Trophoblast cell (in vitro differentiated cells and primary cell): ENCODE data around the gene CEP41.

Experiments
- DNase-seq, 2 donors: peaks; one replicate each; pipeline ENCODE4 v3.0.0-alpha.2; 2016
- H2AFZ ChIP-seq: 2 replicates; pipeline ENCODE4 v1.6.1; 2013; ENCODE audit warnings: low read length, moderate library complexity, mild to moderate bottlenecking; ENCODE audit not compliant: insufficient read depth, poor library complexity
- H2AK5ac ChIP-seq: 2 replicates; pipeline ENCODE4 v1.6.1; 2013; ENCODE audit warnings: mild to moderate bottlenecking, low read length
- H2BK120ac ChIP-seq: 2 replicates; pipeline ENCODE4 v1.6.1; 2013; ENCODE audit warnings: low read length, mild to moderate bottlenecking, moderate library complexity; ENCODE audit not compliant: insufficient read depth, poor library complexity
- H2BK12ac ChIP-seq: 2 replicates; pipeline ENCODE4 v1.6.1; 2013; ENCODE audit warnings: mild to moderate bottlenecking, low read length, moderate library complexity
- H2BK5ac ChIP-seq: 2 replicates; pipeline ENCODE4 v1.6.1; 2013; ENCODE audit warnings: low read length, low read depth, moderate library complexity, mild to moderate bottlenecking; ENCODE audit not compliant: poor library complexity
- H3K14ac ChIP-seq: 2 replicates; pipeline ENCODE4 v1.6.1; 2013; ENCODE audit warnings: mild to moderate bottlenecking, low read length
- H3K18ac ChIP-seq: 2 replicates; pipeline ENCODE4 v1.6.1; 2013; ENCODE audit warnings: mild to moderate bottlenecking, low read length
- H3K23ac ChIP-seq: 2 replicates; pipeline ENCODE4 v1.6.1; 2013; ENCODE audit warnings: low read length
- H3K27ac ChIP-seq: 2 replicates; pipeline ENCODE4 v1.5.1; 2013; ENCODE audit warnings: low read depth, mild to moderate bottlenecking, inconsistent platforms, low read length, moderate library complexity
- H3K27me3 ChIP-seq: 2 replicates; pipeline ENCODE4 v1.6.1; 2013; ENCODE audit warnings: inconsistent platforms, mild to moderate bottlenecking, low read length, moderate library complexity; ENCODE audit not compliant: insufficient read depth
- H3K36me3 ChIP-seq, 2 experiments: 1 replicate in 1 of 2; 2 replicates in 1 of 2; pipeline ENCODE4 v1.6.1; 2013; ENCODE audit warnings: low read length in 2 of 2, mild to moderate bottlenecking in 2 of 2, moderate library complexity in 1 of 2; ENCODE audit not compliant: insufficient read depth in 2 of 2, control insufficient read depth in 1 of 2
- H3K4ac ChIP-seq: 2 replicates; pipeline ENCODE4 v1.6.1; 2013; ENCODE audit warnings: low read depth, mild to moderate bottlenecking, low read length, moderate library complexity
- H3K4me1 ChIP-seq, 2 experiments: 1 replicate in 1 of 2; 2 replicates in 1 of 2; pipeline ENCODE4 v1.6.1; 2013; ENCODE audit warnings: low read length in 2 of 2, mild to moderate bottlenecking in 2 of 2, moderate library complexity in 1 of 2; ENCODE audit not compliant: insufficient read depth in 2 of 2, control insufficient read depth in 1 of 2
- H3K4me2 ChIP-seq: 2 replicates; pipeline ENCODE4 v1.6.1; 2013; ENCODE audit warnings: inconsistent platforms, mild to moderate bottlenecking, low read length, moderate library complexity
- H3K4me3 ChIP-seq: 2 replicates; pipeline ENCODE4 v1.5.1; 2013; ENCODE audit warnings: mild to moderate bottlenecking, low read depth, low read length, inconsistent platforms
- H3K79me1 ChIP-seq: one replicate; pipeline ENCODE4 v1.6.1; 2013; ENCODE audit warnings: low read length
- H3K79me2 ChIP-seq: 2 replicates; pipeline ENCODE4 v1.6.1; 2013; ENCODE audit warnings: low read length, mild to moderate bottlenecking; ENCODE audit not compliant: control insufficient read depth, insufficient read depth, poor library complexity
- H3K9ac ChIP-seq: 2 replicates; pipeline ENCODE4 v1.6.1; 2013; ENCODE audit warnings: mild to moderate bottlenecking, low read length
- H3K9me3 ChIP-seq: 2 replicates; pipeline ENCODE4 v1.6.1; 2013; ENCODE audit warnings: low read depth, mild to moderate bottlenecking, control low read depth, inconsistent platforms, low read length; ENCODE audit not compliant: insufficient read depth
- H4K12ac ChIP-seq: 2 replicates; pipeline ENCODE4 v1.6.1; 2013; ENCODE audit warnings: low read depth, mild to moderate bottlenecking, low read length, moderate library complexity
- H4K8ac ChIP-seq: 2 replicates; pipeline ENCODE4 v1.6.1; 2013; ENCODE audit warnings: low read depth, mild to moderate bottlenecking, low read length, moderate library complexity
- H4K91ac ChIP-seq: one replicate; pipeline ENCODE4 v1.6.1; 2013; ENCODE audit warnings: low read depth, mild to moderate bottlenecking, low read length, moderate library complexity
- WGBS: extraction: QIAGEN DNeasy Blood & Tissue Kit; methylation state at CpG from one replicate; pipeline ENCODE4 v1.1.7; 2013; ENCODE audit warnings: missing lambda C conversion rate; ENCODE audit not compliant: insufficient read length, insufficient coverage; ENCODE audit errors: extremely low coverage; 5-methylcytosine and 5-hydroxymethylcytosine counted together

CEP41 gene

DNA sequence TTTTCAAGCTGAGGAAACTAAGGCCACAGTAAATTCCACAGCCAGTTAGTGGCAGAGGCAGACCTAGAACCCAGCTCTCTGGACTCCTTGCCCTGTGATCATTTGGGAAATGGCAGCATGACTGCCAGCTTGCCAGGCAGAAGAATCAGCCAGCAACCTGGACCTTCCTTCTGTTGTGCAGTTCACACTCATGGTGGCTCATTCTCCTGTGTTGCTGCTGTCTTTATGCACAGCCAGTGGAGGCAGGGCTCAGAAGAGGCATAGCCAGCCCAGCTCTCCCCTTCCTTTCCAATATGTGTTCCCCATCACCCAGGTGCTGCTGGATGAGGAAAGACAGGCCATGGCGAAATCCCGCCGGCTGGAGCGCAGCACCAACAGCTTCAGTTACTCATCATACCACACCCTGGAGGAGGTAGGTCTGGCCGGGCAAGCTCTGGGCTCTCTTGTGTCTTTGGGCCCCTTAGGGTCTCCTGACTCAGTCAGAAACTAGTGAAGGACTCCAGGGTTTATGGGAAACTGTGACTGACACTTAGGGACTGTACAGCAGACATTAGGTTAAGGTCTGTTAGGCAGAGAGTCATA, 81.4 kb downstream of the CEP41 start:
- no peak overlapping the region for H4K12ac ChIP-seq
- H3K4me3 ChIP-seq = no peak overlapping the region
- H3K36me3 ChIP-seq = no peaks in the 10 kb centered on the region
- H3K4me1 ChIP-seq = peaks cover 27 to 31% of the 10 kb centered on the region in 2 experiments
- no peak overlapping the region for H2BK5ac ChIP-seq
- no CpG with 5 or more reads among the region's 5 CpGs for WGBS
- H3K27ac ChIP-seq = no peak overlapping the region
- H2AK5ac ChIP-seq = peak overlapping the region; percentile 22
- no peak overlapping the region for H3K4me2 ChIP-seq
- H4K8ac ChIP-seq = no peak overlapping the region
- peak overlapping the region; percentile 78 for H2BK12ac ChIP-seq
- H3K4ac ChIP-seq = no peak overlapping the region
- H3K27me3 ChIP-seq = no peaks in the 10 kb centered on the region
- H3K23ac ChIP-seq = no peak overlapping the region
- no peak overlapping the region for H2AFZ ChIP-seq
- peaks cover 8% of the 10 kb centered on the region for H3K79me2 ChIP-seq
- H3K9me3 ChIP-seq = peaks cover 13% of the 10 kb centered on the region
- peak overlapping the region; percentile 3 for H3K18ac ChIP-seq
- DNase-seq = peak; percentile 71 to 80
- no peak overlapping the region for H3K14ac ChIP-seq
- peak overlapping the region; percentile 35 for H2BK120ac ChIP-seq
- peaks cover 41% of the 10 kb centered on the region for H3K79me1 ChIP-seq
- H3K9ac ChIP-seq = no peak overlapping the region
- H4K91ac ChIP-seq = peak overlapping the region; percentile 29

DNA sequence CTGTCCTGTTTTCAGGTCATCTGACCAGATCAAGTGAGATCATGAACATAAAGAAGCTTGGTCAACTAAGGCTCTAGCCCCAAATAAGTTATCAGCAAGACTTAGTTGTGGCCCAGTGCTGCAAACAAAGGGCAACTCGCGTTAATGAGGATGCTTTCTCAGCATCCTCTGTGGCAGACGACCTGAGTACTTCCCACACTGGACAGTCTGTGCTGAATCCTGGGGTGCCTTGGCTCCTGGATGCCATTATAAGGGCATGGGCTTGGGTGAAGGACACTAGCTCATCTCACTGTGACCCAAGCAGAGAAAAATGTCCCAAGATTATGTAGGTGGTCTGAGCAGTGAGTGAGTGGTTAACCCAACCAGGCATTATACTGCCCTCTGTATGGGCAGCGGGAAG, 82.3 kb downstream of the CEP41 start:
- Histone ChIP-seq H2BK120ac (peak overlapping the region; percentile 61), H2AK5ac (peak overlapping the region; percentile 88), H4K8ac (no peak overlapping the region), H3K9ac (no peak overlapping the region), H3K4ac (no peak overlapping the region), H3K18ac (peak overlapping the region; percentile 25), H3K14ac (peak overlapping the region; percentile 45), H3K23ac (no peak overlapping the region), H3K4me3 (no peak overlapping the region), H3K27me3 (no peaks in the 10 kb centered on the region), H3K79me1 (peaks cover 44% of the 10 kb centered on the region), H3K36me3 (no peaks in the 10 kb centered on the region), H3K4me2 (no peak overlapping the region), H3K9me3 (peaks cover 13% of the 10 kb centered on the region), H4K91ac (peak overlapping the region; percentile 72), H3K4me1 (peaks cover 28% of the 10 kb centered on the region in 2 experiments), H3K79me2 (peaks cover 8% of the 10 kb centered on the region), H4K12ac (no peak overlapping the region), H2BK12ac (peak overlapping the region; percentile 86), H2AFZ (no peak overlapping the region), H2BK5ac (no peak overlapping the region), H3K27ac (no peak overlapping the region)
- no CpG with 5 or more reads among the region's 4 CpGs for WGBS
- no peak for DNase-seq

DNA sequence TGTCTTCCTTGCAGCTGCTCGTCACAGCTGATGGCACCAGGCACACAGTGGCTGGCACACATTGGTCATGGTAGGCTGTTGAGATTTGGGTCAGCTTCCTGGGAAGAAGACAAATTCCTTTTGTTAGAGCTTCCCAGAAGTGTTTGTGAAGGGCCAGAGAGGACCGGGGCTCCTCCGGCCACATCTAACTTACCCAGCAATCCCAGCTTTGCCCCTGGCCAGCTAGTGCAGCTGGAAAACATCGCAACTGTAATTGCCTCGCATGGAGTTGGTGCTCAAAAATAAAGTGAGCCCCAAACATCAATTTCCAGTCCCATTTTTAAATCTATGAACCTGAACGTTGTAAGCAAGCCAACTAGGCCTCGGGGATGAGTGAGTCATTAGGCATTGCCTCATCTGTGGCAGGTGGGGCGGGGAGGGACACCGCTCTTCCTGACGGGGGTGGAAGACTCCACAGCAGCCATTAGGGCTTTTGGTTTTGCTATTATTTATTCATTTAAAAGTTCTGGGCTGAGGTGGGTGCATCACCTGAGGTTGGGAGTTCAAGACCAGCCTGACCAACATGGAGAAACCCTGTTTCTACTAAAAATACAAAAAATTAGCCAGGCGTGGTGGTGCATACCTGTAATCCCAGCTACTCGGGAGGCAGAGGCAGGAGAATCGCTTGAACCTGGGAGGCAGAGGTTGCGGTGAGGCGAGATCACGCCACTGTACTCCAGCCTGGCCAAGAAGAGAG, 83.8 kb downstream of the CEP41 start:
- Histone ChIP-seq H3K36me3 (no peaks in the 10 kb centered on the region), H4K91ac (peak overlapping the region; percentile 99), H3K4ac (peak overlapping the region; percentile 96), H2BK5ac (peak overlapping the region; percentile 98), H3K27me3 (no peaks in the 10 kb centered on the region), H3K9me3 (peaks cover 13% of the 10 kb centered on the region), H2AFZ (peak overlapping the region; percentile 76), H3K79me2 (peaks cover 8% of the 10 kb centered on the region), H3K4me1 (peaks cover 29 to 30% of the 10 kb centered on the region in 2 experiments), H3K4me3 (no peak overlapping the region), H4K8ac (peak overlapping the region; percentile 91), H2BK12ac (peak overlapping the region; percentile 99), H2BK120ac (peak overlapping the region; percentile 99), H3K9ac (peak overlapping the region; percentile 52), H3K4me2 (peak overlapping the region; percentile 43), H3K23ac (no peak overlapping the region), H3K14ac (peak overlapping the region; percentile 96), H3K79me1 (peaks cover 43% of the 10 kb centered on the region), H3K18ac (peak overlapping the region; percentile 85), H2AK5ac (peak overlapping the region; percentile 89), H4K12ac (peak overlapping the region; percentile 72), H3K27ac (peak overlapping the region; percentile 99)
- DNase-seq = peak; percentile 87 to 92
- WGBS = no CpG with 5 or more reads among the region's 16 CpGs

DNA sequence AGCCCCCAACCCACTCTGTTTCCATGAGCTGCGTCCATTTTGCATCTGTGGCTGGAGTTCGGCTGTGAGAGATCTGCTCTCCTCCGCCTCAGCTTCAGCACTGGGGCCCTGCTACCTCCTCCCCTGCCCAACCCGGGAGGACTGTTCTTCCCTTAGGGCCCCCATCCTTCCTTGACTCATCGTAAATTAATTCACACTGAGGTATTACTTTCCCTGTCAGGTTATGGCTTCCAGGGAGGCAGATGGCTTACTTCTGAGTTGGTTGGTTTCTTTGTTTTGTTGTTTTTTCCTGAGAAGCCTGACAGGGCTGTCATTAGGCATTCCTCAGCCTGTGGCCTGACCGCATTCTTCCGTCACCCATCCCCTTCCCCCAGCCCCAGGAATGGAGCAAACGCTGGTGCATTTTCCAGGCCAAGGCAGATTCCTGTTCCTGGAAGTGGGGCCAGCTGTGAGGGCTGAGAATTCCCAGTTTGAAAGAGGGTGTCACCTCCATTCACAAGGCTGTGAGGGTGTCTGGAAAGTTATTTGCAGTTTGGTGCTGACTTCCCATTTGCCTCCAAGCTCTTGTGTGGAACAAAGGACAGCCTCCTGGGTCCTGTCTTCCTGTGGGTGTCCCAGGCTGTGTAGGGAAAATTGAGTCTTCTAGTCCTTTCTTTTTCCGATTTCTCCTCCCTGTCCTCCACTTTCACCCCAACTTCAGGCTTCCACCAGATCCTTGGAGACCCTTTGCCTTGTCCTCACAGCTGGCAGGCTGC, 84.5 kb downstream of the CEP41 start:
- H4K91ac ChIP-seq = peak overlapping the region; percentile 99
- H2BK12ac ChIP-seq = peak overlapping the region; percentile 99
- WGBS = no CpG with 5 or more reads among the region's 9 CpGs
- peak overlapping the region; percentile 95 for H4K8ac ChIP-seq
- peak overlapping the region; percentile 98 for H2BK5ac ChIP-seq
- H3K18ac ChIP-seq = peak overlapping the region; percentile 96
- H3K4me3 ChIP-seq = no peak overlapping the region
- H2AK5ac ChIP-seq = peak overlapping the region; percentile 89
- H2AFZ ChIP-seq = peak overlapping the region; percentile 76
- H3K14ac ChIP-seq = peak overlapping the region; percentile 96
- H3K4me2 ChIP-seq = peak overlapping the region; percentile 43
- peak overlapping the region; percentile 99 for H2BK120ac ChIP-seq
- peak; percentile 96 to 98 for DNase-seq
- no peak overlapping the region for H3K23ac ChIP-seq
- H3K9me3 ChIP-seq = peaks cover 12% of the 10 kb centered on the region
- peaks cover 11% of the 10 kb centered on the region for H3K79me2 ChIP-seq
- H3K79me1 ChIP-seq = peaks cover 49% of the 10 kb centered on the region
- peaks cover 36 to 38% of the 10 kb centered on the region in 2 experiments for H3K4me1 ChIP-seq
- H3K9ac ChIP-seq = peak overlapping the region; percentile 52
- peak overlapping the region; percentile 96 for H3K4ac ChIP-seq
- no peaks in the 10 kb centered on the region for H3K36me3 ChIP-seq
- peak overlapping the region; percentile 99 for H3K27ac ChIP-seq
- no peaks in the 10 kb centered on the region for H3K27me3 ChIP-seq
- H4K12ac ChIP-seq = peak overlapping the region; percentile 72
